ENCODE results near the gene HPS4.

The HPS4 gene

DNA sequence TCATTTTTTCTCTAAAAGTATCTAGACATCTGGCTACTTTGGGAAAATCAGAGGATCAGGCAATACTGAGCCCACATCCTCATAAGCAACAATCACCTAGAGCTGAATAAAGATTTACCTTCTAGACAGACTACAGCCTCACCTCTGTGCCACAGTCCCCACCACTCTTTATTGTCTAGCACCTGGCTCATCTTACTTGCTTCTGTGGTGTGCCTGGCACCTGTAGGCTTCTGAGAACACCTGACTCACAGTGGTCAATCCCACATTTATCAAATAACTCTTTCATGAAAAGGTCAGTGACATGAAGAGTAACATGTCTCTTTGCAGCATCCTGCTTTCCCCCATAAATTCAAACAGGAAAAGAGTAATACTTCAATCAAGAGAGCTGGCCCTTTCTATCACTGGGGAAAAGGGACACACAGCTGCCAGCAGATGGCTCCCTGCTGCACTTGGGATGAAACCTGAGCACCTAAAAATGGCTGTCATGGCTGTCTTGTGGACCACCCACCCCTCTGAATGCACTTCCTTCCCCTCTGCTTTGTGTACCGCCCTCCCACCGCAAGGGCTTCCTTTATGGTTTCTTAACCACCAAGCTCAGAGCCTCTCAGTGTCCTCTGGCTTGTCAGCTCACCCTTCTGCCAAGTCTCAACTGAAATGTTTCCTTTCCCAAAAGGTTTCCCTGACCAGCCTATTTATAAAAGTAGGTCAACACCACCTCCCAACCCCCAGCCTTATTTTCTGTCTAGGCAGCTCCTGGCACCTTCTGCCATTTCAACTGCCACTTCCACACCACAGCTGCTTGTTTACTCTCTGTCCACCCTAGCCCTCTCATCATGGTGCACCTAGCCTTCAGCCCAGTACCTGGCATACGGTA is 19.3 kb upstream of the HPS4 start:
- peak overlapping the region; percentile 14 for H3K4me3 ChIP-seq (ENCODE audit: low read depth, low read length)
- TF ChIP-seq, protein P1, sequence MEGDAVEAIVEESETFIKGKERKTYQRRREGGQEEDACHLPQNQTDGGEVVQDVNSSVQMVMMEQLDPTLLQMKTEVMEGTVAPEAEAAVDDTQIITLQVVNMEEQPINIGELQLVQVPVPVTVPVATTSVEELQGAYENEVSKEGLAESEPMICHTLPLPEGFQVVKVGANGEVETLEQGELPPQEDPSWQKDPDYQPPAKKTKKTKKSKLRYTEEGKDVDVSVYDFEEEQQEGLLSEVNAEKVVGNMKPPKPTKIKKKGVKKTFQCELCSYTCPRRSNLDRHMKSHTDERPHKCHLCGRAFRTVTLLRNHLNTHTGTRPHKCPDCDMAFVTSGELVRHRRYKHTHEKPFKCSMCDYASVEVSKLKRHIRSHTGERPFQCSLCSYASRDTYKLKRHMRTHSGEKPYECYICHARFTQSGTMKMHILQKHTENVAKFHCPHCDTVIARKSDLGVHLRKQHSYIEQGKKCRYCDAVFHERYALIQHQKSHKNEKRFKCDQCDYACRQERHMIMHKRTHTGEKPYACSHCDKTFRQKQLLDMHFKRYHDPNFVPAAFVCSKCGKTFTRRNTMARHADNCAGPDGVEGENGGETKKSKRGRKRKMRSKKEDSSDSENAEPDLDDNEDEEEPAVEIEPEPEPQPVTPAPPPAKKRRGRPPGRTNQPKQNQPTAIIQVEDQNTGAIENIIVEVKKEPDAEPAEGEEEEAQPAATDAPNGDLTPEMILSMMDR (IDR thresholded peaks at IDR 0.05; ENCODE audit: low read depth, low read length) = peak; percentile 87
- TF ChIP-seq, protein P2, sequence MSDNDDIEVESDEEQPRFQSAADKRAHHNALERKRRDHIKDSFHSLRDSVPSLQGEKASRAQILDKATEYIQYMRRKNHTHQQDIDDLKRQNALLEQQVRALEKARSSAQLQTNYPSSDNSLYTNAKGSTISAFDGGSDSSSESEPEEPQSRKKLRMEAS (IDR thresholded peaks at IDR 0.05; ENCODE audit: low read depth, low read length) = peak; percentile 56
- no peak for TF ChIP-seq POLR2A (IDR thresholded peaks at IDR 0.05; ENCODE audit: extremely low read depth, insufficient read length)
- peak; percentile 94 for DNase-seq (ENCODE audit: low read depth)

DNA sequence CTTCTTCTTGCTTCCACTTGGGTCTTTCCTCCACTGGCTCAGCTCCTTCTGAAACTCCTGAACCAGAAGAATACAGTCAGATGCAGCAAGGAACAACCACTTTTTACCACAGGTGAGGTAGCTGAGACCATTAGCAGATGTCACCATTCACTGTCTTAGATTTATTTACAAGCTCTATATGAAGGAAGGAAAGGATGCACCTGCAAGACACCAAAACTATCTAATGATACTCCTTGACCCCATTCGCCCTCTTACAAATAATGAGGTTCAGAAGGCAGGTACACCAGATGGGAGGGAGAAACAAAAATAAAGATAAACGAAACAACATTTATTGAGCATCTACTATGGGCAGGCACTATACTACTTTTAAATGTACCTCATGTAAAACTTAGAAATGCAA is 18.4 kb upstream of the HPS4 start:
- H3K4me3 ChIP-seq (ENCODE audit: low read depth, low read length) = no peak overlapping the region
- DNase-seq (ENCODE audit: low read depth) = no peak
- TF ChIP-seq, protein P1 (IDR thresholded peaks at IDR 0.05; ENCODE audit: low read depth, low read length) = no peak
- TF ChIP-seq POLR2A (IDR thresholded peaks at IDR 0.05; ENCODE audit: extremely low read depth, insufficient read length) = no peak
- TF ChIP-seq, protein P2 (IDR thresholded peaks at IDR 0.05; ENCODE audit: low read depth, low read length) = no peak
- no peak for TF ChIP-seq MYC (IDR thresholded peaks at IDR 0.05; ENCODE audit: low read depth, low read length)

DNA sequence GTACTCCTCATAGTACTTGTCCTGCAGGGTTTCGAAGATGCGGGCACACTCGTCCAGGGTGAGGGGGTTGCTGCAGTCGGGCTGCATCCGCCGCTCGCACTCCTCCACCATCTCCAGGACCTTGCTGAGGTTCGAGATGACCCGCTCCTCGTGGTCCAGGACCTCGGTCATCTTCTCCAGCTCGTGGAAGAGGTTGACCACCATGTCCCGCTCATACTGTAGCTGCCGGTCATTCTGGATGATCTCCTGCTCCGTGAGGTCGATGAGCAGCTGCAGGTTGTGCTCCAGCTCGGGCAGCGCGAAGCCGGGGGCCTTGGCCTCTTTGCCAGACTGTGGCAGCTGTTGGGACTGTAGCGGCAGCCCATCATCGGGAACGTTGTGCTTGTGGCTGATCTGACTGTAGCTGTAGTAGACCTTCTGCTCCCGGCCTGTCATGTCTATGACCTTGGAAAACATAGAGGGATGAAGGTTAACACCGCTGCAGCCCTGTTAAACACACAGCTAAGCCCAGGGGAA is 15.7 kb upstream of the HPS4 start:
- TF ChIP-seq POLR2A (IDR thresholded peaks at IDR 0.05; ENCODE audit: extremely low read depth, insufficient read length) = no peak
- TF ChIP-seq MYC (IDR thresholded peaks at IDR 0.05; ENCODE audit: low read depth, low read length) = no peak
- TF ChIP-seq, protein P2 (IDR thresholded peaks at IDR 0.05; ENCODE audit: low read depth, low read length) = no peak
- TF ChIP-seq, protein P1 (IDR thresholded peaks at IDR 0.05; ENCODE audit: low read depth, low read length) = no peak
- DNase-seq (ENCODE audit: low read depth) = no peak
- H3K4me3 ChIP-seq (ENCODE audit: low read depth, low read length) = no peak overlapping the region

DNA sequence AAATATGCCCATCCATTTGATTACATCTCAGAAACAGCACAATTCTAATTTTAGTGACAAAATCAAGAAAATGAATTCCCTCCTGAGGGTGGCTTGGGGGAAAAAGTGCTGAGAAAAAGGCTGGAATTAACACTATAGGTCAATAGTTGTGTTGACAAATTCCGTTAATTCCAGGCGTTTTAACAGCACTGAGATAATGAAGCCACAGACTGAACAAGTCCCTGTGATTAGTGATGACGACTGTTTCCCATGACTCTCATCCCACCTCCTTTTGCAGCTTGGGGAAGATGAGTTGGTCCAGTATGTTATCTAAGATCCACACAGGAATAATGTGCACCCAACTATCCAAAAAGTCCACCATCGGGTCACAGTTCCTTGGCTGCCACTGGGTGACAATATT is 12.9 kb upstream of the HPS4 start:
- H3K4me3 ChIP-seq (ENCODE audit: low read depth, low read length) = no peak overlapping the region
- no peak for DNase-seq (ENCODE audit: low read depth)
- TF ChIP-seq, protein P1 (IDR thresholded peaks at IDR 0.05; ENCODE audit: low read depth, low read length) = no peak
- TF ChIP-seq, protein P2 (IDR thresholded peaks at IDR 0.05; ENCODE audit: low read depth, low read length) = no peak
- TF ChIP-seq POLR2A (IDR thresholded peaks at IDR 0.05; ENCODE audit: extremely low read depth, insufficient read length) (no peak), MYC (IDR thresholded peaks at IDR 0.05; ENCODE audit: low read depth, low read length) (no peak)

DNA sequence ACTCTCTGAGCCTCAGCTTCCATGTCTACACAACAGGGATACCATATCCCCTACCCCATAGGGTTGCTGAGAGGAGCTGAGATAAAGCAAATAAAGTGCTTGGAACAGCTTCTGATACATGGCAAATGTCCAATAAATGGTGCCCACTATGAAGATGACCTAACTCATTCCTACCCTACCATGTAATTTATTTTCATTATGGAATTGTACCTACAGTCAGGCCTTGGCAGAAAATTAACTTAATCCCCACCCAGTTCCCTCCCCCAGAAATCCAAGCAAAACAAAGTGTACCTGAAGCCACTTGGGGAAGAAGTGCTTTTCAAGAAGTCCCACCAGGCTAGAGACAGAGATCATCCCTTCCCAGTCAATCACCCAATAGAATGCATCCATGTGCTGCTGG is 10.9 kb upstream of the HPS4 start:
- TF ChIP-seq, protein P2 (IDR thresholded peaks at IDR 0.05; ENCODE audit: low read depth, low read length) = no peak
- TF ChIP-seq, protein P1 (IDR thresholded peaks at IDR 0.05; ENCODE audit: low read depth, low read length) = no peak
- no peak overlapping the region for H3K4me3 ChIP-seq (ENCODE audit: low read depth, low read length)
- DNase-seq (ENCODE audit: low read depth) = no peak

Data from NB4 (cell line).